Kidney (tissue), 14 donors: ENCODE measurements around the gene TRPM3. TPM values are rescaled to one million over a fixed set of nuclear protein-coding genes. Genes with fewer than 3 reads are reported as not detected.

Experiments
- DNase-seq, 5 donors: peaks; one replicate each; pipeline ENCODE4 v3.0.0-alpha.2; 2013 to 2020
- FAIRE-seq: peaks from 2 replicates; lab custom pipeline; 2012; peaks lifted over from hg19 to GRCh38; lab: Jason Lieb, UNC
- H3K27ac ChIP-seq, 2 donors: one replicate each; pipeline ENCODE4 v1.7.0; 2013; ENCODE audit warnings: low read depth in 2 of 2, low read length in 2 of 2, inconsistent platforms in 1 of 2
- H3K27me3 ChIP-seq: one replicate; pipeline ENCODE4 v1.7.1; 2013; ENCODE audit warnings: low read length, inconsistent platforms; ENCODE audit not compliant: control insufficient read depth, insufficient read depth
- H3K36me3 ChIP-seq, 3 donors: one replicate each; pipeline versions ENCODE4 v1.7.0 to v1.7.1; 2013; ENCODE audit warnings: low read length in 3 of 3, control low read depth in 1 of 3, inconsistent platforms in 1 of 3; ENCODE audit not compliant: insufficient read depth in 3 of 3, control insufficient read depth in 2 of 3
- H3K4me1 ChIP-seq, 3 donors: one replicate each; pipeline versions ENCODE4 v1.7.0 to v1.7.1; 2013; ENCODE audit warnings: low read length in 3 of 3, inconsistent platforms in 1 of 3, low read depth in 1 of 3; ENCODE audit not compliant: control insufficient read depth in 2 of 3, insufficient read depth in 2 of 3
- H3K4me3 ChIP-seq, 3 donors: one replicate each; pipeline versions ENCODE4 v1.7.0 to v1.8.1; 2013; ENCODE audit warnings: low read length in 3 of 3, control low read depth in 1 of 3, inconsistent platforms in 1 of 3
- H3K9ac ChIP-seq, 3 donors: one replicate each; pipeline versions ENCODE4 v1.7.0 to v1.7.1; 2013; ENCODE audit warnings: low read length in 3 of 3, control low read depth in 1 of 3, inconsistent platforms in 1 of 3
- H3K9me3 ChIP-seq, 3 donors: one replicate each; pipeline versions ENCODE4 v1.7.0 to v1.7.1; 2013; ENCODE audit warnings: low read length in 3 of 3, control low read depth in 1 of 3, inconsistent platforms in 1 of 3; ENCODE audit not compliant: control insufficient read depth in 2 of 3, insufficient read depth in 1 of 3
- CTCF ChIP-seq: IDR thresholded peaks from 3 replicates; pipeline ENCODE4 v1.5.1; 2012; ENCODE audit warnings: mild to moderate bottlenecking, moderate library complexity, borderline replicate concordance; ENCODE audit not compliant: insufficient read depth; ENCODE audit errors: extremely low read depth
- intact Hi-C: fragments of 100-400 bp; cut with DNase I; formaldehyde crosslinking; loops from one replicate; pipeline ENCODE4 v1.11.1; 2022
- polyA plus RNA-seq: library from polyadenylated mRNA; stranded (reverse); fragments of 350-450 nt; fragmentation: Illumina TruSeq; extraction: RNeasy Lipid Tissue Mini Kit (QIAGEN cat#74804); gene quantifications from one replicate; pipeline ENCODE4 v1.2.3, GENCODE V29; 2014; ENCODE audit warnings: low read depth, low replicate concordance; ENCODE audit not compliant: insufficient read depth
- total RNA-seq: library from RNA; stranded (reverse); fragmentation: NEBNext Ultra II Directional; extraction: Animal tissue kit (Norgen Biotek cat#: 25700); gene quantifications from one replicate; pipeline ENCODE4 v1.2.1, GENCODE V29; 2021
- donor health status: control.
- donor health status: control.
- donor health status: control.
- donor health status: control.
- donor health status: control.
- donor health status: DM: yes; HTN: yes; CAD: no.
- donor health status: Normal renal cell carcinoma (clear cell type).

Gene TRPM3
- total and polyA plus RNA-seq, 2 donors from 2014 or later, result 8.8 to 11.4 TPM

GRCh38 chr9:70693186-70693585, 428.2 kb downstream of the TRPM3 start:
- peaks cover 0 to 5% (median 0%) of the 10 kb centered on the region in 3 donors for H3K36me3 ChIP-seq
- no peaks in the 10 kb centered on the region for H3K27me3 ChIP-seq
- no peak overlapping the region for H3K4me3 ChIP-seq
- DNase-seq, result no peak
- H3K4me1 ChIP-seq, result no peaks in the 10 kb centered on the region
- no peak for TF ChIP-seq CTCF
- H3K9ac ChIP-seq, result no peak overlapping the region
- no peak overlapping the region for H3K27ac ChIP-seq
- H3K9me3 ChIP-seq, result no peaks in the 10 kb centered on the region
- intact Hi-C loops, result no loop called here
- FAIRE-seq, result no peak

GRCh38 chr9:70692431-70692830, 429.0 kb downstream of the TRPM3 start:
- intact Hi-C loops, result no loop called here
- FAIRE-seq (no peak), DNase-seq (no peak)
- H3K27me3 ChIP-seq, result no peaks in the 10 kb centered on the region
- no peaks in the 10 kb centered on the region for H3K4me1 ChIP-seq
- TF ChIP-seq CTCF, result no peak
- no peaks in the 10 kb centered on the region for H3K9me3 ChIP-seq
- peaks cover 0 to 9% (median 0%) of the 10 kb centered on the region in 3 donors for H3K36me3 ChIP-seq
- H3K9ac ChIP-seq, result no peak overlapping the region
- H3K4me3 ChIP-seq, result no peak overlapping the region
- no peak overlapping the region for H3K27ac ChIP-seq

GRCh38 chr9:70688704-70689103, 432.7 kb downstream of the TRPM3 start:
- Histone ChIP-seq H3K27me3 (no peaks in the 10 kb centered on the region), H3K9ac (no peak overlapping the region), H3K27ac (no peak overlapping the region), H3K9me3 (no peaks in the 10 kb centered on the region), H3K4me3 (no peak overlapping the region), H3K36me3 (peaks cover 0 to 4% (median 0%) of the 10 kb centered on the region in 3 donors), H3K4me1 (no peaks in the 10 kb centered on the region)
- FAIRE-seq (no peak), DNase-seq (no peak)
- intact Hi-C loops, result no loop called here
- TF ChIP-seq CTCF, result no peak

- H3K27ac ChIP-seq, result no peak overlapping the region
- H3K4me1 ChIP-seq, result no peaks in the 10 kb centered on the region
- no peaks in the 10 kb centered on the region for H3K9me3 ChIP-seq
- H3K27me3 ChIP-seq, result no peaks in the 10 kb centered on the region
- no peak for FAIRE-seq
- no peak for TF ChIP-seq CTCF
- peaks cover 0 to 9% (median 4%) of the 10 kb centered on the region in 3 donors for H3K36me3 ChIP-seq
- no peak for DNase-seq
- no peak overlapping the region for H3K4me3 ChIP-seq
- intact Hi-C loops, result no loop called here
- H3K9ac ChIP-seq, result no peak overlapping the region
Observed at GRCh38 chr9:70683841-70684240, 437.6 kb downstream of the TRPM3 start.
